ENCODE measurements around the gene TOGARAM1. TPM values are rescaled to one million over a fixed set of nuclear protein-coding genes. Genes with fewer than 3 reads are reported as not detected.

Gene TOGARAM1
- polyA plus RNA-seq, 1 donor, result 28.0 TPM

GRCh38 chr14:45095143-45095542 lies 133.2 kb downstream of the TOGARAM1 start:
- no peak for DNase-seq

GRCh38 chr14:45096218-45096617 lies 134.2 kb downstream of the TOGARAM1 start:
- no peak for DNase-seq

- DNase-seq, result no peak
These were observed 141.8 kb downstream of the TOGARAM1 start for GRCh38 chr14:45103806-45104205.

GRCh38 chr14:45104561-45104960 lies 142.6 kb downstream of the TOGARAM1 start:
- no peak for DNase-seq

GRCh38 chr14:45112896-45113781 lies 151.1 kb downstream of the TOGARAM1 start:
- no peak for DNase-seq

GRCh38 chr14:45114327-45114726 lies 152.3 kb downstream of the TOGARAM1 start:
- DNase-seq, result no peak

- no peak for DNase-seq
These were observed 156.6 kb downstream of the TOGARAM1 start for GRCh38 chr14:45118594-45118993.

GRCh38 chr14:45120096-45120495 lies 158.1 kb downstream of the TOGARAM1 start:
- no peak for DNase-seq

GRCh38 chr14:45123271-45123670 lies 161.3 kb downstream of the TOGARAM1 start:
- no peak for DNase-seq

Other genes starting within 250 kb of the TOGARAM1 start
- 14.7 TPM for gene KLHL28, start 243 bp upstream of the TOGARAM1 start, polyA plus RNA-seq (ENCODE audit: insufficient read length)
- gene PRPF39, start 121.9 kb downstream of the TOGARAM1 start, polyA plus RNA-seq (ENCODE audit: insufficient read length), result 59.3 TPM
- gene FKBP3, start 172.3 kb downstream of the TOGARAM1 start, polyA plus RNA-seq (ENCODE audit: insufficient read length), result 112 TPM
- 5.3 TPM for gene FANCM, start 173.7 kb downstream of the TOGARAM1 start, polyA plus RNA-seq (ENCODE audit: insufficient read length)